Peyer's patch (tissue), 4 donors: Measurements from ENCODE around the gene DEFB131A.
"Not testable (repeated sequence)": the region's sequence is repeated elsewhere in the genome, so short reads cannot be mapped to it uniquely, and the experiment has no call there.

ENCODE experiments used
- POLR2A ChIP-seq, 2 donors: fragments of 450-650 bp; IDR thresholded peaks; one replicate each; pipeline ENCODE4 v1.5.1; 2017; ENCODE audit warnings: antibody characterized with exemption in 2 of 2, mild to moderate bottlenecking in 2 of 2, moderate library complexity in 2 of 2
- TF ChIP-seq, protein P1 (sequence below), 6 experiments: fragments of 450-650 bp in 4 of 6; fragments of 200-600 bp in 2 of 6; sonication (generic) in 1 of 6; IDR thresholded peaks; one replicate each; pipeline ENCODE4 v1.5.1; 2017 to 2019; ENCODE audit warnings: antibody characterized with exemption in 6 of 6, mild to moderate bottlenecking in 3 of 6, moderate library complexity in 1 of 6

DNA sequence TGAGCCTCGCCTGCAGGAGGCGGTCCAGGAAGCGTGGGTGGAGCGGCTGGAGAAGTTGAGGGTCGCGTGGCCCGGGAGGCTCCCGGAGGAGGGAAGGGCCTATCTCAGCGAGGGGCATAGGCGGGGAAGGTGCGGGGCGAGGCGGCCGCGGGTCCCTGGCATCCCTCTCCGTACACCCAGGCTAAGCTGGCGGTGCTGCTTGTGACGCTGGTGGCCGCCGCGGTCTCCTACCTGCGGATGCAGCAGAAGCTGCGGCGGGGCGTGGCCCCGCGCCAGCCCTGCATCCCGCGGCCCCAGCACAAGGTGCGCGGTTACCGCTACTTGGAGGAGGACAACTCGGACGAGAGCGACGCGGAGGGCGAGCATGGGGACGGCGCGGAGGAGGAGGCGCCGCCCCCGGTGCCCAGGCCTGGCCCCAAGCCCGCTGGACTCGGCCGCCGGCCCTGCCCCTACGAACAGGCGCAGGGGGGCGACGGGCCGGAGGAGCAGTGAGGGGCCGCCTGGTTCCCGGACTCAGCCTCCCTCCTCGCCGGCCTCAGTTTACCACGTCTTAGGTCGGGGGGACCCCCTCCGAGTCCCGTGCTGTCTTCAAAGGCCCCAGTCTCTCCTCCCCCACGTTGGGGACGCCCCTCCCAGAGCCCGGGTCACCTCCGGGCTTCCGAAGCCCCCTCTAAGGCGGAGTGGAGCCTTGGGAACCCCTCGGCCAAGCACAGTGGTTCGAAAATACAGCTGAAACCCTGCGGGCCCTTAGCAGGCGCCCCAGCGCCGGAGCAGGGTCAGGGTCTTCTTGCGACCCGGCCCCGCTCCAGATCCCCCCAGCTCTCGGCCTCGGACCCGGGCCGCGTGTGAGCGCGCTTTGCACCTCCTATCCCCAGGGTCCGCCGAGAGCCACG is 53.6 kb downstream of the DEFB131A start:
- TF ChIP-seq POLR2A (IDR thresholded peaks at IDR 0.05): not testable (repeated sequence)
- TF ChIP-seq, protein P1, sequence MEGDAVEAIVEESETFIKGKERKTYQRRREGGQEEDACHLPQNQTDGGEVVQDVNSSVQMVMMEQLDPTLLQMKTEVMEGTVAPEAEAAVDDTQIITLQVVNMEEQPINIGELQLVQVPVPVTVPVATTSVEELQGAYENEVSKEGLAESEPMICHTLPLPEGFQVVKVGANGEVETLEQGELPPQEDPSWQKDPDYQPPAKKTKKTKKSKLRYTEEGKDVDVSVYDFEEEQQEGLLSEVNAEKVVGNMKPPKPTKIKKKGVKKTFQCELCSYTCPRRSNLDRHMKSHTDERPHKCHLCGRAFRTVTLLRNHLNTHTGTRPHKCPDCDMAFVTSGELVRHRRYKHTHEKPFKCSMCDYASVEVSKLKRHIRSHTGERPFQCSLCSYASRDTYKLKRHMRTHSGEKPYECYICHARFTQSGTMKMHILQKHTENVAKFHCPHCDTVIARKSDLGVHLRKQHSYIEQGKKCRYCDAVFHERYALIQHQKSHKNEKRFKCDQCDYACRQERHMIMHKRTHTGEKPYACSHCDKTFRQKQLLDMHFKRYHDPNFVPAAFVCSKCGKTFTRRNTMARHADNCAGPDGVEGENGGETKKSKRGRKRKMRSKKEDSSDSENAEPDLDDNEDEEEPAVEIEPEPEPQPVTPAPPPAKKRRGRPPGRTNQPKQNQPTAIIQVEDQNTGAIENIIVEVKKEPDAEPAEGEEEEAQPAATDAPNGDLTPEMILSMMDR (IDR thresholded peaks at IDR 0.05): not testable (repeated sequence)
